Hepatocyte (in vitro differentiated cells): ENCODE data around the gene TMEM256. TPM values are rescaled to one million over a fixed set of nuclear protein-coding genes. Genes with fewer than 3 reads are reported as not detected.
"Not testable (repeated sequence)": the region's sequence is repeated elsewhere in the genome, so short reads cannot be mapped to it uniquely, and the experiment has no call there.

Experiments
- DNase-seq: peaks from one replicate; pipeline ENCODE4 v3.0.0-alpha.2; 2016; ENCODE audit warnings: low spot score
- H2AFZ ChIP-seq: fragments of 200-600 bp; sonication (generic); 2 replicates; pipeline ENCODE4 v1.6.0; 2016; ENCODE audit warnings: antibody characterized with exemption, mild to moderate bottlenecking
- H3K27ac ChIP-seq: fragments of 200-600 bp; sonication (generic); 2 replicates; pipeline ENCODE4 v1.5.1; 2016; ENCODE audit warnings: mild to moderate bottlenecking
- H3K27me3 ChIP-seq: fragments of 200-600 bp; sonication (generic); 2 replicates; pipeline ENCODE4 v1.6.1; 2016
- H3K36me3 ChIP-seq: fragments of 200-600 bp; sonication (generic); replicated peaks from 2 replicates; pipeline ENCODE4 v1.5.1; 2016; ENCODE audit warnings: low read depth; ENCODE audit not compliant: insufficient read depth
- H3K4me1 ChIP-seq: fragments of 200-600 bp; sonication (generic); 2 replicates; pipeline ENCODE4 v1.5.1; 2016; ENCODE audit warnings: mild to moderate bottlenecking, moderate library complexity; ENCODE audit not compliant: insufficient read depth
- H3K4me2 ChIP-seq: fragments of 200-600 bp; sonication (generic); 2 replicates; pipeline ENCODE4 v1.6.0; 2016
- H3K4me3 ChIP-seq: fragments of 200-600 bp; sonication (generic); 2 replicates; pipeline ENCODE4 v1.5.1; 2016; ENCODE audit warnings: mild to moderate bottlenecking
- H3K79me2 ChIP-seq: fragments of 200-600 bp; sonication (generic); 2 replicates; pipeline ENCODE4 v1.6.0; 2017; ENCODE audit warnings: mild to moderate bottlenecking
- H3K9me2 ChIP-seq: fragments of 200-600 bp; sonication (generic); replicated peaks from 2 replicates; pipeline ENCODE4 v1.6.0; 2017; ENCODE audit warnings: mild to moderate bottlenecking; ENCODE audit not compliant: insufficient read depth
- H3K9me3 ChIP-seq: fragments of 200-600 bp; sonication (generic); 2 replicates; pipeline ENCODE4 v1.5.1; 2016; ENCODE audit warnings: low read depth, mild to moderate bottlenecking
- H4K20me1 ChIP-seq: fragments of 200-600 bp; sonication (generic); 2 replicates; pipeline ENCODE4 v1.6.0; 2016; ENCODE audit warnings: mild to moderate bottlenecking; ENCODE audit not compliant: insufficient read depth, poor library complexity, severe bottlenecking
- EZH2 ChIP-seq: fragments of 200-600 bp; sonication (generic); IDR thresholded peaks from 2 replicates; pipeline ENCODE4 v1.6.1; 2016; ENCODE audit warnings: antibody characterized with exemption, mild to moderate bottlenecking, borderline replicate concordance
- EZH2phosphoT487 ChIP-seq: fragments of 200-600 bp; sonication (generic); IDR thresholded peaks from one replicate; pipeline ENCODE4 v1.6.1; 2018; ENCODE audit warnings: antibody characterized with exemption, mild to moderate bottlenecking, low read depth, moderate library complexity; ENCODE audit not compliant: unreplicated experiment, severe bottlenecking
- WGBS: methylation state at CpG from one replicate; pipeline ENCODE4 v1.1.6; 2016; ENCODE audit warnings: low lambda C conversion rate; ENCODE audit errors: missing lambda C conversion rate; 5-methylcytosine and 5-hydroxymethylcytosine counted together
- polyA plus RNA-seq: library from polyadenylated mRNA; unstranded; fragments of >200 nt; fragmentation: Nextera tagmentation; extraction: Ambion mirVana; gene quantifications from 2 replicates; pipeline ENCODE4 v1.2.1, GENCODE V29; 2016
- total RNA-seq: library from RNA; depleted of rRNA; stranded (reverse); fragments of >200 nt; gene quantifications from 2 replicates; pipeline ENCODE4 v1.2.3, GENCODE V29; 2014
- TF ChIP-seq, protein P1 (sequence below): fragments of 200-600 bp; sonication (generic); IDR thresholded peaks from 2 replicates; pipeline ENCODE4 v1.5.1; 2016; ENCODE audit warnings: antibody characterized with exemption, mild to moderate bottlenecking; ENCODE audit not compliant: poor library complexity

The TMEM256 gene
- total and polyA plus RNA-seq, 2 experiments from 2014 or later, result 105 to 118 TPM

GRCh38 chr17:7367918-7368598 is 35.8 kb downstream of the TMEM256 start:
- no peaks in the 10 kb centered on the region for H3K9me2 ChIP-seq
- no peaks in the 10 kb centered on the region for H4K20me1 ChIP-seq
- DNase-seq, result no peak
- no peaks in the 10 kb centered on the region for H3K36me3 ChIP-seq
- no peak overlapping the region for H3K4me2 ChIP-seq
- no peak overlapping the region for H3K4me3 ChIP-seq
- H3K4me1 ChIP-seq, result no peaks in the 10 kb centered on the region
- no peak overlapping the region for H2AFZ ChIP-seq
- H3K9me3 ChIP-seq, result no peaks in the 10 kb centered on the region
- no peaks in the 10 kb centered on the region for H3K27me3 ChIP-seq
- 78% methylated on average over 11 of the region's 13 CpGs for WGBS
- H3K27ac ChIP-seq, result no peak overlapping the region
- no peaks in the 10 kb centered on the region for H3K79me2 ChIP-seq
- no peak for TF ChIP-seq EZH2
- no peak for TF ChIP-seq EZH2phosphoT487
- TF ChIP-seq, protein P1, sequence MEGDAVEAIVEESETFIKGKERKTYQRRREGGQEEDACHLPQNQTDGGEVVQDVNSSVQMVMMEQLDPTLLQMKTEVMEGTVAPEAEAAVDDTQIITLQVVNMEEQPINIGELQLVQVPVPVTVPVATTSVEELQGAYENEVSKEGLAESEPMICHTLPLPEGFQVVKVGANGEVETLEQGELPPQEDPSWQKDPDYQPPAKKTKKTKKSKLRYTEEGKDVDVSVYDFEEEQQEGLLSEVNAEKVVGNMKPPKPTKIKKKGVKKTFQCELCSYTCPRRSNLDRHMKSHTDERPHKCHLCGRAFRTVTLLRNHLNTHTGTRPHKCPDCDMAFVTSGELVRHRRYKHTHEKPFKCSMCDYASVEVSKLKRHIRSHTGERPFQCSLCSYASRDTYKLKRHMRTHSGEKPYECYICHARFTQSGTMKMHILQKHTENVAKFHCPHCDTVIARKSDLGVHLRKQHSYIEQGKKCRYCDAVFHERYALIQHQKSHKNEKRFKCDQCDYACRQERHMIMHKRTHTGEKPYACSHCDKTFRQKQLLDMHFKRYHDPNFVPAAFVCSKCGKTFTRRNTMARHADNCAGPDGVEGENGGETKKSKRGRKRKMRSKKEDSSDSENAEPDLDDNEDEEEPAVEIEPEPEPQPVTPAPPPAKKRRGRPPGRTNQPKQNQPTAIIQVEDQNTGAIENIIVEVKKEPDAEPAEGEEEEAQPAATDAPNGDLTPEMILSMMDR, result no peak

- Histone ChIP-seq H3K9me3 (no peaks in the 10 kb centered on the region), H3K4me2 (no peak overlapping the region), H3K36me3 (no peaks in the 10 kb centered on the region), H4K20me1 (no peaks in the 10 kb centered on the region), H3K27me3 (no peaks in the 10 kb centered on the region), H3K4me1 (no peaks in the 10 kb centered on the region), H3K79me2 (no peaks in the 10 kb centered on the region), H2AFZ (no peak overlapping the region), H3K27ac (no peak overlapping the region), H3K9me2 (no peaks in the 10 kb centered on the region), H3K4me3 (no peak overlapping the region)
- DNase-seq, result no peak
- TF ChIP-seq EZH2phosphoT487 (no peak), EZH2 (no peak)
- TF ChIP-seq, protein P1, result no peak
- WGBS, result 77% methylated on average over 8 of the region's 8 CpGs
Observed at GRCh38 chr17:7367083-7367482, 36.8 kb downstream of the TMEM256 start.

GRCh38 chr17:7365963-7366362 is 37.9 kb downstream of the TMEM256 start:
- not testable (repeated sequence) for H3K27ac ChIP-seq, H3K27me3 ChIP-seq, H3K4me1 ChIP-seq, H2AFZ ChIP-seq, H3K79me2 ChIP-seq, H3K4me2 ChIP-seq, H3K9me2 ChIP-seq, H3K9me3 ChIP-seq, H3K4me3 ChIP-seq, H3K36me3 ChIP-seq, H4K20me1 ChIP-seq, DNase-seq
- WGBS, result 84% methylated on average over 7 of the region's 7 CpGs

- Histone ChIP-seq H3K4me2 (no peak overlapping the region), H3K4me3 (no peak overlapping the region), H3K27ac (no peak overlapping the region), H3K36me3 (no peaks in the 10 kb centered on the region), H4K20me1 (no peaks in the 10 kb centered on the region), H3K9me3 (no peaks in the 10 kb centered on the region), H2AFZ (no peak overlapping the region), H3K27me3 (no peaks in the 10 kb centered on the region), H3K79me2 (no peaks in the 10 kb centered on the region), H3K9me2 (no peaks in the 10 kb centered on the region), H3K4me1 (no peaks in the 10 kb centered on the region)
- 72% methylated on average over 6 of the region's 6 CpGs for WGBS
- no peak for DNase-seq
- TF ChIP-seq, protein P1, result no peak
- TF ChIP-seq EZH2 (no peak), EZH2phosphoT487 (no peak)
Observed at GRCh38 chr17:7363311-7363710, 40.6 kb downstream of the TMEM256 start.
